ENCODE data around the gene STAT1. TPM values are rescaled to one million over a fixed set of nuclear protein-coding genes. Genes with fewer than 3 reads are reported as not detected.

STAT1 gene
- polyA plus RNA-seq, 3 donors = 51.3 to 126 (median 110) TPM

DNA sequence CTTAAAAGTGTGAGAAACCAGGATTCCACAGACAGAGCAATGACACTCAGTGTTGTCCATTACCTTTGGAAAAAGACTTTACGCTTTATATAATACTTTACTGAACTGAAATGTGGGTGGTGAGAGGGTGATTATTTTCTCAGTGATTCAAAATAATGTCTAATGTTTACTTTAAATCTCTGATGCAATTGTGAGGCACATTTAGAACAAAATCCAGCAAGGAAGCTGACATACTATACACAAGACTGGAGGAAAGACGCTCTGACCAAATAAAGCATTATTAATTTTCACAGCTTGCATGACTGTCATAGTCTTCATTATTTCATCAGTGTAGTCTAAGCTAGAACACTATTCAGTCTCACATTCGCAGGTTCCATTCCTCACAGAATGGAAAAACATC is 34.1 kb upstream of the STAT1 start:
- Mint-ChIP-seq H3K27me3 (ENCODE audit: low read depth in 3 of 3) (peaks cover 1 to 3% (median 2%) of the 10 kb centered on the region in 3 donors), H3K4me1 (peaks cover 3% of the 10 kb centered on the region), H3K4me3 (no peak overlapping the region), H3K27ac (no peak overlapping the region), H3K36me3 (no peaks in the 10 kb centered on the region), H3K9me3 (peaks cover 0 to 5% (median 2%) of the 10 kb centered on the region in 7 donors)
- no CpG with 5 or more reads among the region's 3 CpGs for WGBS (ENCODE audit: insufficient coverage)
- Histone ChIP-seq H3K4me2 (replicated peaks; ENCODE audit: extremely low read depth, low read length, poor library complexity, severe bottlenecking) (no peak overlapping the region), H4K20me1 (ENCODE audit: insufficient read depth, low read length) (no peaks in the 10 kb centered on the region), H3K9ac (ENCODE audit: insufficient read depth, low read length, poor library complexity, severe bottlenecking) (no peak overlapping the region), H3K4me3 (replicated peaks in 1 of 3; ENCODE audit: low read depth in 2 of 3, low read length in 3 of 3) (no peak overlapping the region), H3K27ac (ENCODE audit: low read depth in 1 of 2, low read length in 2 of 2) (no peak overlapping the region), H3K27me3 (ENCODE audit: control insufficient read depth in 2 of 2, insufficient read depth in 2 of 2, low read length in 2 of 2) (no peaks in the 10 kb centered on the region), H3K9me3 (replicated peaks in 1 of 2; ENCODE audit: control insufficient read depth in 1 of 2, insufficient read depth in 1 of 2, low read length in 2 of 2) (no peaks in the 10 kb centered on the region), H3K4me1 (ENCODE audit: control insufficient read depth in 1 of 2, insufficient read depth in 2 of 2, low read length in 2 of 2) (peaks cover 7 to 11% of the 10 kb centered on the region in 2 donors), H3K36me3 (replicated peaks in 1 of 2; ENCODE audit: control insufficient read depth in 1 of 2, insufficient read depth in 2 of 2, low read length in 2 of 2) (no peaks in the 10 kb centered on the region), H2AFZ (ENCODE audit: insufficient read depth, low read depth, low read length, poor library complexity, severe bottlenecking) (no peak overlapping the region), H3K79me2 (ENCODE audit: insufficient read depth, low read length) (no peaks in the 10 kb centered on the region)
- DNase-seq = no peak
- TF ChIP-seq, protein P1, sequence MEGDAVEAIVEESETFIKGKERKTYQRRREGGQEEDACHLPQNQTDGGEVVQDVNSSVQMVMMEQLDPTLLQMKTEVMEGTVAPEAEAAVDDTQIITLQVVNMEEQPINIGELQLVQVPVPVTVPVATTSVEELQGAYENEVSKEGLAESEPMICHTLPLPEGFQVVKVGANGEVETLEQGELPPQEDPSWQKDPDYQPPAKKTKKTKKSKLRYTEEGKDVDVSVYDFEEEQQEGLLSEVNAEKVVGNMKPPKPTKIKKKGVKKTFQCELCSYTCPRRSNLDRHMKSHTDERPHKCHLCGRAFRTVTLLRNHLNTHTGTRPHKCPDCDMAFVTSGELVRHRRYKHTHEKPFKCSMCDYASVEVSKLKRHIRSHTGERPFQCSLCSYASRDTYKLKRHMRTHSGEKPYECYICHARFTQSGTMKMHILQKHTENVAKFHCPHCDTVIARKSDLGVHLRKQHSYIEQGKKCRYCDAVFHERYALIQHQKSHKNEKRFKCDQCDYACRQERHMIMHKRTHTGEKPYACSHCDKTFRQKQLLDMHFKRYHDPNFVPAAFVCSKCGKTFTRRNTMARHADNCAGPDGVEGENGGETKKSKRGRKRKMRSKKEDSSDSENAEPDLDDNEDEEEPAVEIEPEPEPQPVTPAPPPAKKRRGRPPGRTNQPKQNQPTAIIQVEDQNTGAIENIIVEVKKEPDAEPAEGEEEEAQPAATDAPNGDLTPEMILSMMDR (IDR thresholded peaks at IDR 0.05) = no peak
- intact Hi-C loops (cut with micrococcal nuclease) = no loop called here

DNA sequence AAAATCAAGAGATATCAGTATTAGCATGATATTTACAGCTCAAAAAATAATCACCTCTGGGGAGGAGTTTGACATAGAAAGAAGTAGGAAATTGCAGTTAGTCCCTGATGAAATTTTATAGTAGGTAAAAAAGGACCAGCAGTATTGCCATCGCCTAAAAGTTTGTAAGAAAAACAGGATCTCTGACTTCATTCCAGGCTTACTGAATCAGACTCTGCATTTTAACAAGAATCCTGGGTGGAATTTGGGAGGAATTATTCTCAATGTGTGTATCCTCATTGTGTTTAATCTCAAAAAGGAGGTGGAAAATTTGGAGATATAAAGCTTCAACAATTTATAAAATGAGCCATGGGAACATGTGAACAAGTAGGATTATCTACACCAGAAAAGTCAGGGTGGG is 31.2 kb upstream of the STAT1 start:
- TF ChIP-seq, protein P1 (IDR thresholded peaks at IDR 0.05) = no peak
- Histone ChIP-seq H3K27ac (ENCODE audit: low read depth in 1 of 2, low read length in 2 of 2) (no peak overlapping the region), H2AFZ (ENCODE audit: insufficient read depth, low read depth, low read length, poor library complexity, severe bottlenecking) (no peak overlapping the region), H4K20me1 (ENCODE audit: insufficient read depth, low read length) (no peaks in the 10 kb centered on the region), H3K9ac (ENCODE audit: insufficient read depth, low read length, poor library complexity, severe bottlenecking) (no peak overlapping the region), H3K4me3 (replicated peaks in 1 of 3; ENCODE audit: low read depth in 2 of 3, low read length in 3 of 3) (no peak overlapping the region), H3K36me3 (replicated peaks in 1 of 2; ENCODE audit: control insufficient read depth in 1 of 2, insufficient read depth in 2 of 2, low read length in 2 of 2) (no peaks in the 10 kb centered on the region), H3K4me2 (replicated peaks; ENCODE audit: extremely low read depth, low read length, poor library complexity, severe bottlenecking) (no peak overlapping the region), H3K4me1 (ENCODE audit: control insufficient read depth in 1 of 2, insufficient read depth in 2 of 2, low read length in 2 of 2) (no peaks in the 10 kb centered on the region), H3K79me2 (ENCODE audit: insufficient read depth, low read length) (no peaks in the 10 kb centered on the region), H3K27me3 (ENCODE audit: control insufficient read depth in 2 of 2, insufficient read depth in 2 of 2, low read length in 2 of 2) (no peaks in the 10 kb centered on the region), H3K9me3 (replicated peaks in 1 of 2; ENCODE audit: control insufficient read depth in 1 of 2, insufficient read depth in 1 of 2, low read length in 2 of 2) (no peaks in the 10 kb centered on the region)
- WGBS (ENCODE audit: insufficient coverage) = no CpG with 5 or more reads among the region's 1 CpG
- Mint-ChIP-seq H3K27ac (no peak overlapping the region), H3K27me3 (ENCODE audit: low read depth in 3 of 3) (peaks cover 0 to 2% (median 1%) of the 10 kb centered on the region in 3 donors), H3K4me3 (no peak overlapping the region), H3K36me3 (no peaks in the 10 kb centered on the region), H3K4me1 (no peaks in the 10 kb centered on the region), H3K9me3 (peaks cover 0 to 5% (median 0%) of the 10 kb centered on the region in 7 donors)
- intact Hi-C loops (cut with micrococcal nuclease) = no loop called here
- DNase-seq = no peak

Data from CD14-positive monocyte (primary cell).